ENCODE data around the gene CACFD1.
"Not testable (repeated sequence)": the region's sequence is repeated elsewhere in the genome, so short reads cannot be mapped to it uniquely, and the experiment has no call there.

DNA sequence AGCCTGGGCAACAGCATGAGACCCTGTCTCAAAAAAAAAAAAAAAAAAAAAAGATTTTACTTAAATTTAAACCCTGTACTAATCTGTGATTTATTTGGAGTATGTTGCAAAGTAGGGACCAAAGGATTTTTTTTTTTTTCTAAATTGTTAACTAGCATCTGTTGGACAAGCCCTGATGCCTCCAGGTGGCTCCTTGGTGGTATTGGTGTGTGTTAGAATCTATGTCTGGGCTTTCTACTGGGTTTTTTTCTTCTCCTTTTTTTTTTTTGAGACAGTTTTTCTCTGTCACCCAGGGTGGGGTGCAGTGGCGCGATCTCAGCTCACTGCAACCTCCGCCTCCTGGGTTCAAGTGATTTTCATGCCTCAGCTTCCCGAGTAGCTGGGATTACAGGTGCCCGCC lies 7.9 kb upstream of the CACFD1 start:
- TF ChIP-seq, protein P1, sequence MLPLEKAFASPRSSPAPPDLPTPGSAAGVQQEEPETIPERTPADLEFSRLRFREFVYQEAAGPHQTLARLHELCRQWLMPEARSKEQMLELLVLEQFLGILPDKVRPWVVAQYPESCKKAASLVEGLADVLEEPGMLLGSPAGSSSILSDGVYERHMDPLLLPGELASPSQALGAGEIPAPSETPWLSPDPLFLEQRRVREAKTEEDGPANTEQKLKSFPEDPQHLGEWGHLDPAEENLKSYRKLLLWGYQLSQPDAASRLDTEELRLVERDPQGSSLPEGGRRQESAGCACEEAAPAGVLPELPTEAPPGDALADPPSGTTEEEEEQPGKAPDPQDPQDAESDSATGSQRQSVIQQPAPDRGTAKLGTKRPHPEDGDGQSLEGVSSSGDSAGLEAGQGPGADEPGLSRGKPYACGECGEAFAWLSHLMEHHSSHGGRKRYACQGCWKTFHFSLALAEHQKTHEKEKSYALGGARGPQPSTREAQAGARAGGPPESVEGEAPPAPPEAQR (tag by site-specific recombination; IDR thresholded peaks at IDR 0.05), result not testable (repeated sequence)
- TF ChIP-seq, protein P2, sequence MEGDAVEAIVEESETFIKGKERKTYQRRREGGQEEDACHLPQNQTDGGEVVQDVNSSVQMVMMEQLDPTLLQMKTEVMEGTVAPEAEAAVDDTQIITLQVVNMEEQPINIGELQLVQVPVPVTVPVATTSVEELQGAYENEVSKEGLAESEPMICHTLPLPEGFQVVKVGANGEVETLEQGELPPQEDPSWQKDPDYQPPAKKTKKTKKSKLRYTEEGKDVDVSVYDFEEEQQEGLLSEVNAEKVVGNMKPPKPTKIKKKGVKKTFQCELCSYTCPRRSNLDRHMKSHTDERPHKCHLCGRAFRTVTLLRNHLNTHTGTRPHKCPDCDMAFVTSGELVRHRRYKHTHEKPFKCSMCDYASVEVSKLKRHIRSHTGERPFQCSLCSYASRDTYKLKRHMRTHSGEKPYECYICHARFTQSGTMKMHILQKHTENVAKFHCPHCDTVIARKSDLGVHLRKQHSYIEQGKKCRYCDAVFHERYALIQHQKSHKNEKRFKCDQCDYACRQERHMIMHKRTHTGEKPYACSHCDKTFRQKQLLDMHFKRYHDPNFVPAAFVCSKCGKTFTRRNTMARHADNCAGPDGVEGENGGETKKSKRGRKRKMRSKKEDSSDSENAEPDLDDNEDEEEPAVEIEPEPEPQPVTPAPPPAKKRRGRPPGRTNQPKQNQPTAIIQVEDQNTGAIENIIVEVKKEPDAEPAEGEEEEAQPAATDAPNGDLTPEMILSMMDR (tag by site-specific recombination; IDR thresholded peaks at IDR 0.05), result not testable (repeated sequence)
- TF ChIP-seq, protein P3, sequence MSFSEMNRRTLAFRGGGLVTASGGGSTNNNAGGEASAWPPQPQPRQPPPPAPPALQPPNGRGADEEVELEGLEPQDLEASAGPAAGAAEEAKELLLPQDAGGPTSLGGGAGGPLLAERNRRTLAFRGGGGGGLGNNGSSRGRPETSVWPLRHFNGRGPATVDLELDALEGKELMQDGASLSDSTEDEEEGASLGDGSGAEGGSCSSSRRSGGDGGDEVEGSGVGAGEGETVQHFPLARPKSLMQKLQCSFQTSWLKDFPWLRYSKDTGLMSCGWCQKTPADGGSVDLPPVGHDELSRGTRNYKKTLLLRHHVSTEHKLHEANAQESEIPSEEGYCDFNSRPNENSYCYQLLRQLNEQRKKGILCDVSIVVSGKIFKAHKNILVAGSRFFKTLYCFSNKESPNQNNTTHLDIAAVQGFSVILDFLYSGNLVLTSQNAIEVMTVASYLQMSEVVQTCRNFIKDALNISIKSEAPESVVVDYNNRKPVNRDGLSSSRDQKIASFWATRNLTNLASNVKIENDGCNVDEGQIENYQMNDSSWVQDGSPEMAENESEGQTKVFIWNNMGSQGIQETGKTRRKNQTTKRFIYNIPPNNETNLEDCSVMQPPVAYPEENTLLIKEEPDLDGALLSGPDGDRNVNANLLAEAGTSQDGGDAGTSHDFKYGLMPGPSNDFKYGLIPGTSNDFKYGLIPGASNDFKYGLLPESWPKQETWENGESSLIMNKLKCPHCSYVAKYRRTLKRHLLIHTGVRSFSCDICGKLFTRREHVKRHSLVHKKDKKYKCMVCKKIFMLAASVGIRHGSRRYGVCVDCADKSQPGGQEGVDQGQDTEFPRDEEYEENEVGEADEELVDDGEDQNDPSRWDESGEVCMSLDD (tag by site-specific recombination; IDR thresholded peaks at IDR 0.05), result not testable (repeated sequence)
- TF ChIP-seq ZNF654 (tag by site-specific recombination; IDR thresholded peaks at IDR 0.05; ENCODE audit: low read depth); SP7 (tag by site-specific recombination; IDR thresholded peaks at IDR 0.05); ZNF146 (tag by site-specific recombination; IDR thresholded peaks at IDR 0.05); SP2 (tag by site-specific recombination; IDR thresholded peaks at IDR 0.05): not testable (repeated sequence)
- TF ChIP-seq, protein P4, sequence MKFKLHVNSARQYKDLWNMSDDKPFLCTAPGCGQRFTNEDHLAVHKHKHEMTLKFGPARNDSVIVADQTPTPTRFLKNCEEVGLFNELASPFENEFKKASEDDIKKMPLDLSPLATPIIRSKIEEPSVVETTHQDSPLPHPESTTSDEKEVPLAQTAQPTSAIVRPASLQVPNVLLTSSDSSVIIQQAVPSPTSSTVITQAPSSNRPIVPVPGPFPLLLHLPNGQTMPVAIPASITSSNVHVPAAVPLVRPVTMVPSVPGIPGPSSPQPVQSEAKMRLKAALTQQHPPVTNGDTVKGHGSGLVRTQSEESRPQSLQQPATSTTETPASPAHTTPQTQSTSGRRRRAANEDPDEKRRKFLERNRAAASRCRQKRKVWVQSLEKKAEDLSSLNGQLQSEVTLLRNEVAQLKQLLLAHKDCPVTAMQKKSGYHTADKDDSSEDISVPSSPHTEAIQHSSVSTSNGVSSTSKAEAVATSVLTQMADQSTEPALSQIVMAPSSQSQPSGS (tag by site-specific recombination; IDR thresholded peaks at IDR 0.05; ENCODE audit: low read depth), result not testable (repeated sequence)
